ENCODE results near the gene ZNF341.

DNA sequence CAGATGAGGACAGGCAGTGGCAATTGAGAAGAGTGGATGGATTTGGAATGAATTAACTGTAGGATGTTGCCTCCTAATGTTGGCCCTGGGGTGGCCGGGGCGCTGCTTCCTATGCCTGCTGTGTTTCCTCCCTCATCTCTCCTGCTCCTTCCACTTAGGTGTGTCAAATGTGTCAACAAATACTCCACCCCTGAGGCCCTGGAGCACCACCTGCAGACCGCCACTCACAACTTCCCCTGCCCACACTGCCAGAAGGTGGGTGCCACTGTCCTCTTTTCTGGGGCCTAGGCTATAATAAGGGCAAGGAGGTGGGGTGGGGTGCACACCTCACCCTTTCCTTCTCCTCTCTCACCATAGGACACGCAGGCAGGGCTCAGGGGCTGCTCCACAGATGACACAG is 49.3 kb downstream of the ZNF341 start:
- TF ChIP-seq SCRT2 (tag by site-specific recombination; IDR thresholded peaks at IDR 0.05) (no peak), CTCF (tag by site-specific recombination; IDR thresholded peaks at IDR 0.05) (no peak), ZBTB26 (tag by site-specific recombination; optimal IDR thresholded peaks at IDR 0.05) (no peak), ZNF513 (tag by site-specific recombination; IDR thresholded peaks at IDR 0.05) (no peak), YY1 (tag by site-specific recombination; IDR thresholded peaks at IDR 0.05) (no peak)
- TF ChIP-seq, protein P1, sequence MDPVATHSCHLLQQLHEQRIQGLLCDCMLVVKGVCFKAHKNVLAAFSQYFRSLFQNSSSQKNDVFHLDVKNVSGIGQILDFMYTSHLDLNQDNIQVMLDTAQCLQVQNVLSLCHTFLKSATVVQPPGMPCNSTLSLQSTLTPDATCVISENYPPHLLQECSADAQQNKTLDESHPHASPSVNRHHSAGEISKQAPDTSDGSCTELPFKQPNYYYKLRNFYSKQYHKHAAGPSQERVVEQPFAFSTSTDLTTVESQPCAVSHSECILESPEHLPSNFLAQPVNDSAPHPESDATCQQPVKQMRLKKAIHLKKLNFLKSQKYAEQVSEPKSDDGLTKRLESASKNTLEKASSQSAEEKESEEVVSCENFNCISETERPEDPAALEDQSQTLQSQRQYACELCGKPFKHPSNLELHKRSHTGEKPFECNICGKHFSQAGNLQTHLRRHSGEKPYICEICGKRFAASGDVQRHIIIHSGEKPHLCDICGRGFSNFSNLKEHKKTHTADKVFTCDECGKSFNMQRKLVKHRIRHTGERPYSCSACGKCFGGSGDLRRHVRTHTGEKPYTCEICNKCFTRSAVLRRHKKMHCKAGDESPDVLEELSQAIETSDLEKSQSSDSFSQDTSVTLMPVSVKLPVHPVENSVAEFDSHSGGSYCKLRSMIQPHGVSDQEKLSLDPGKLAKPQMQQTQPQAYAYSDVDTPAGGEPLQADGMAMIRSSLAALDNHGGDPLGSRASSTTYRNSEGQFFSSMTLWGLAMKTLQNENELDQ (tag by site-specific recombination; IDR thresholded peaks at IDR 0.05; ENCODE audit: low read depth) = no peak

All from HEK293 (cell line).